ENCODE measurements around the gene NFAT5.
"Not testable (repeated sequence)": the region's sequence is repeated elsewhere in the genome, so short reads cannot be mapped to it uniquely, and the experiment has no call there.

Gene NFAT5

GRCh38 chr16:69643997-69644396 is 78.2 kb downstream of the NFAT5 start:
- DNase-seq = not testable (repeated sequence)

GRCh38 chr16:69644790-69645189 is 79.0 kb downstream of the NFAT5 start:
- no peak for DNase-seq

- DNase-seq = no peak
These were observed 81.3 kb downstream of the NFAT5 start for GRCh38 chr16:69647020-69647419.

- no peak for DNase-seq
These were observed 85.5 kb downstream of the NFAT5 start for GRCh38 chr16:69651217-69651616.

- DNase-seq = no peak
These were observed 88.6 kb downstream of the NFAT5 start for GRCh38 chr16:69654280-69654931.

GRCh38 chr16:69660166-69660565 is 94.4 kb downstream of the NFAT5 start:
- no peak for DNase-seq

GRCh38 chr16:69662901-69663300 is 97.1 kb downstream of the NFAT5 start:
- DNase-seq = no peak

GRCh38 chr16:69663846-69664245 is 98.1 kb downstream of the NFAT5 start:
- DNase-seq = no peak

GRCh38 chr16:69669577-69669976 is 103.8 kb downstream of the NFAT5 start:
- DNase-seq = no peak

GRCh38 chr16:69672315-69672997 is 106.7 kb downstream of the NFAT5 start:
- DNase-seq = no peak

GRCh38 chr16:69672998-69673713 is 107.4 kb downstream of the NFAT5 start:
- DNase-seq = no peak

GRCh38 chr16:69680358-69680757 is 114.6 kb downstream of the NFAT5 start:
- DNase-seq = no peak

GRCh38 chr16:69688589-69688988 is 122.8 kb downstream of the NFAT5 start:
- no peak for DNase-seq

- DNase-seq = no peak
These were observed 126.5 kb downstream of the NFAT5 start for GRCh38 chr16:69691980-69692911.

- DNase-seq = no peak
These were observed 128.2 kb downstream of the NFAT5 start for GRCh38 chr16:69693916-69694315.

GRCh38 chr16:69698404-69698803 is 132.6 kb downstream of the NFAT5 start:
- no peak for DNase-seq

- no peak for DNase-seq
These were observed 134.1 kb downstream of the NFAT5 start for GRCh38 chr16:69699915-69700314.

- no peak for DNase-seq
These were observed 135.7 kb downstream of the NFAT5 start for GRCh38 chr16:69701452-69701851.

GRCh38 chr16:69701866-69702265 is 136.1 kb downstream of the NFAT5 start:
- DNase-seq = no peak

GRCh38 chr16:69703638-69704037 is 137.9 kb downstream of the NFAT5 start:
- no peak for DNase-seq

- no peak for DNase-seq
These were observed 140.6 kb downstream of the NFAT5 start for GRCh38 chr16:69706256-69706974.

- no peak for DNase-seq
These were observed 141.2 kb downstream of the NFAT5 start for GRCh38 chr16:69706975-69707340.

Data from activated naive CD4-positive, alpha-beta T cell treated with anti-CD3 and anti-CD28 coated beads, Interleukin-2, amount 50 U/mL, for 16 hours (primary cell).